ENCODE measurements around the gene SAMD1.

DNA sequence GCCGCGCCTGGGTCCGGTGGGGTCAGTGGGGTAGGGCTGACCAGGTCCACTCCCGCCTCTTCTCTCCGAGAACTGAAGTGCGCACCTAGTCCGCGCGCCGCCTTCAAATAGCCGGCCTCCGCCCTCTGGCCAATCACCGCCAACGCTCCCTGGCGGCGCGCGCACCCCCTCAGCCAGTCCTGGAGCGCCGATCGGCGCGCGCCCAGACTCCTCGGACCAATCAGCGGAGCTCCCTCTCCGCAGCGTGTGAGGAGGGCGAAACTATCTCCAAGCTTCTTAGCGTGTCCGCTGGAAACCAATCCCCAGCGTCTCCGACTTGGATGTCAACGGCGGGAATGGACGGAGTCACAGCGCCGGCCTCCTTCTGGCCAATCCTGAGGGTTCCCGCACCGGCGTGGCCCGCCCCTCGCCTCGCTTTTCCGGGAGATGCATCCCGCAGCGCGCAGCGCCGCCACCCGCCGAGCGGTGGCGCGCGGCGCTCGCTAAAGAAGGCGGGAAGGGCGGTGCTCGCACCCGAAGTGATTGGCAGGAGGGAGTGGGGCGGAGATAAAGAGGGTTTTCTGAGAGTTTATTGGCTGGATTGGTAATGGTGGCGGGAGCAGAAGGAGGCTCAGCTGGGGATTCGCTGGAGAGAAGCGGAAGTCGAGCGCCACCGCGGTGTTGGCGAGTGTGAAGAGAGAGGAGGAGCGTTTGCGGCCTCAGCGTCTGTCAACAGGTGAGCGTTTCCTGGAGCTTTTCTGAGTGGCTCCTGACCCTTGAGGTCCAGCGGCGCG is 46.1 kb upstream of the SAMD1 start, which contains the start of gene ASF1B:
- TF ChIP-seq, protein P1, sequence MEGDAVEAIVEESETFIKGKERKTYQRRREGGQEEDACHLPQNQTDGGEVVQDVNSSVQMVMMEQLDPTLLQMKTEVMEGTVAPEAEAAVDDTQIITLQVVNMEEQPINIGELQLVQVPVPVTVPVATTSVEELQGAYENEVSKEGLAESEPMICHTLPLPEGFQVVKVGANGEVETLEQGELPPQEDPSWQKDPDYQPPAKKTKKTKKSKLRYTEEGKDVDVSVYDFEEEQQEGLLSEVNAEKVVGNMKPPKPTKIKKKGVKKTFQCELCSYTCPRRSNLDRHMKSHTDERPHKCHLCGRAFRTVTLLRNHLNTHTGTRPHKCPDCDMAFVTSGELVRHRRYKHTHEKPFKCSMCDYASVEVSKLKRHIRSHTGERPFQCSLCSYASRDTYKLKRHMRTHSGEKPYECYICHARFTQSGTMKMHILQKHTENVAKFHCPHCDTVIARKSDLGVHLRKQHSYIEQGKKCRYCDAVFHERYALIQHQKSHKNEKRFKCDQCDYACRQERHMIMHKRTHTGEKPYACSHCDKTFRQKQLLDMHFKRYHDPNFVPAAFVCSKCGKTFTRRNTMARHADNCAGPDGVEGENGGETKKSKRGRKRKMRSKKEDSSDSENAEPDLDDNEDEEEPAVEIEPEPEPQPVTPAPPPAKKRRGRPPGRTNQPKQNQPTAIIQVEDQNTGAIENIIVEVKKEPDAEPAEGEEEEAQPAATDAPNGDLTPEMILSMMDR (IDR thresholded peaks at IDR 0.05) = peak; percentile 69 to 99 (median 95)
- TF ChIP-seq POLR2A (IDR thresholded peaks at IDR 0.05) = peak in 2 of 3 donors; percentile 84 to 89

All from body of pancreas (tissue), 4 donors.